Measurements from ENCODE around the gene PGM2L1. TPM values are rescaled to one million over a fixed set of nuclear protein-coding genes. Genes with fewer than 3 reads are reported as not detected.

The PGM2L1 gene
- total and polyA plus RNA-seq, 2 of the 13 experiments (the other 11 are each of a cell fraction or from before 2014, with no cell fraction given): 0.57 to 1.2 TPM

DNA sequence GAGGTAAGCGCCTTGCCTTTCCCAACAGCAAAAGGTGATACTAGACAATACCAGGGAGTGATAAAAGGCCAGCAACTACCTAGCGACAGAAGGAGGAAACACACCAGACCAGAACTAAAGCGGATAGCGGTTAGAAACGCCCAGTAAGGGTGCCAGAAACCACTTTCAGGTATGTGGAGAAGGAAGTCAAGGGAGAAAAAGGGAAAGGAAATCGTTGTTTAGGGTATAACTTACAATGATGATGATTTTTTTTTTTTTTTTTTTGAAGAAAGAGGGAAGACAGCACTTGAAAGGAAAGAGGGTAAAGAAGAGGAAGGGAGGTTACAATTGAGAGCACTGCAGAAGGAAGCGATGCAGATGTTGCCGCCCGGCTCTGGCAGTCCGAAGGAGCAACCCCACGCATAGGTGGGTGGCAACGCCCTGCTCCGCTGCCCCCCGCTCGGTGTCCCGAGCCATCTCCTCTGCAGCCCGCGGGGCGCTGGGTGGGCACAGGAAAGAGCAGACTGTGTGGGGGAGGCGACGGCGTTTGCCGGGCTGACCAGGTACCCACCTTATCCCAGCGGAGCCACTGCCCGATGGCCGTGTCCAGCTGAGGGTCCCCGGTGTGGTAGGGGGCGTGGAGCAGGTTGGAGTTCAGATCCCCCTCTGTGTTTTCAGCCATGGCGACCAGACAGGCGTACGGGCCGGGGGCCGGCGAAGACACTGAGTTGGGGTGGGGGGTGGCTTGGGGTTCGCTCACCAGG lies 561 bp downstream of the PGM2L1 start:
- Histone ChIP-seq H3K4me2 (ENCODE audit: low read depth, low read length) (peak overlapping the region; percentile 95), H3K9ac (ENCODE audit: insufficient read depth, low read depth, low read length) (peak overlapping the region; percentile 56; the same call in 1 of the 2 replicates), H3K27me3 (ENCODE audit: control insufficient read depth in 1 of 2, insufficient read depth in 2 of 2, low read length in 2 of 2) (no peaks in the 10 kb centered on the region), H4K20me1 (ENCODE audit: insufficient read depth, low read length) (no peaks in the 10 kb centered on the region), H3K36me3 (replicated peaks in 1 of 2; ENCODE audit: control insufficient read depth in 1 of 2, insufficient read depth in 2 of 2, low read length in 2 of 2) (no peaks in the 10 kb centered on the region), H2AFZ (ENCODE audit: low read length) (no peak overlapping the region), H3K9me3 (ENCODE audit: low read length) (no peaks in the 10 kb centered on the region), H3K27ac (ENCODE audit: extremely low read length, insufficient read depth, low read length) (no peak overlapping the region), H3K79me2 (ENCODE audit: insufficient read depth, low read length) (no peaks in the 10 kb centered on the region), H3K4me1 (ENCODE audit: insufficient read depth, low read length) (peaks cover 12% of the 10 kb centered on the region; the same call in 1 of the 2 replicates), H3K4me3 (replicated peaks in 1 of 3; ENCODE audit: insufficient read depth in 1 of 3, low read depth in 2 of 3, low read length in 3 of 3) (peak overlapping the region; percentile 69 to 84 (median 71))
- no TSS peak for BruUV-seq (replicated peaks)
- DNase-seq (ENCODE audit: low spot score) (peak; percentile 21), FAIRE-seq (no peak), ATAC-seq (peak; percentile 67)
- 6% methylated on average over 13 of the region's 35 CpGs for WGBS (ENCODE audit: low lambda C conversion rate)
- ChIA-PET POLR2A (interaction anchor here (1.1 kb wide), 1 partner anchor 96 kb away, joined by 8 read pairs; the partner anchor contains the start of gene LIPT2), CTCF (ENCODE audit: low intra/inter-chr PET ratio, low total read pairs) (no interaction called here)
- intact Hi-C loops (cut with micrococcal nuclease; ENCODE audit: unreplicated experiment) (no loop called here), in situ Hi-C loops (cut with HindIII; ENCODE audit: extremely low pct_ligation_motif_present, low pct_unique_long_range_greater_than_20kb) (loop anchor here (10.0 kb wide), 1 partner anchor 47 kb away; no protein-coding TSS in a partner anchor)
- TF ChIP-seq, protein P1, sequence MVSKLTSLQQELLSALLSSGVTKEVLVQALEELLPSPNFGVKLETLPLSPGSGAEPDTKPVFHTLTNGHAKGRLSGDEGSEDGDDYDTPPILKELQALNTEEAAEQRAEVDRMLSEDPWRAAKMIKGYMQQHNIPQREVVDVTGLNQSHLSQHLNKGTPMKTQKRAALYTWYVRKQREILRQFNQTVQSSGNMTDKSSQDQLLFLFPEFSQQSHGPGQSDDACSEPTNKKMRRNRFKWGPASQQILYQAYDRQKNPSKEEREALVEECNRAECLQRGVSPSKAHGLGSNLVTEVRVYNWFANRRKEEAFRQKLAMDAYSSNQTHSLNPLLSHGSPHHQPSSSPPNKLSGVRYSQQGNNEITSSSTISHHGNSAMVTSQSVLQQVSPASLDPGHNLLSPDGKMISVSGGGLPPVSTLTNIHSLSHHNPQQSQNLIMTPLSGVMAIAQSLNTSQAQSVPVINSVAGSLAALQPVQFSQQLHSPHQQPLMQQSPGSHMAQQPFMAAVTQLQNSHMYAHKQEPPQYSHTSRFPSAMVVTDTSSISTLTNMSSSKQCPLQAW (CRISPR knock-in tag; IDR thresholded peaks at IDR 0.05): no peak; the same call in 1 of the 2 replicates
- TF ChIP-seq ZNF3 (CRISPR knock-in tag; IDR thresholded peaks at IDR 0.05) (no peak), ZNF317 (CRISPR knock-in tag; IDR thresholded peaks at IDR 0.05) (0 out of 2 replicates have a peak, but pooled peaks have one; percentile 7), EP300 (IDR thresholded peaks at IDR 0.05; ENCODE audit: low read depth in 2 of 2, low read length in 2 of 2) (no peak), EP300 (CRISPR knock-in tag; IDR thresholded peaks at IDR 0.05; ENCODE audit: borderline replicate concordance) (no peak), PITX1 (CRISPR knock-in tag; IDR thresholded peaks at IDR 0.05) (0 out of 2 replicates have a peak, but pooled peaks have one; percentile 12), ZNF496 (CRISPR knock-in tag; IDR thresholded peaks at IDR 0.05; ENCODE audit: insufficient replicate concordance) (no peak), FOXO1 (CRISPR knock-in tag; IDR thresholded peaks at IDR 0.05) (no peak), ZNF607 (CRISPR knock-in tag; IDR thresholded peaks at IDR 0.05; ENCODE audit: borderline replicate concordance) (no peak; the same call in 1 of the 2 replicates), ZNF101 (CRISPR knock-in tag; IDR thresholded peaks at IDR 0.05; ENCODE audit: borderline replicate concordance, low read depth) (no peak), CCAR2 (optimal IDR thresholded peaks at IDR 0.05; ENCODE audit: low read depth, low read length) (no peak), NFYB (CRISPR knock-in tag; IDR thresholded peaks at IDR 0.05) (no peak), AKAP8 (CRISPR knock-in tag; IDR thresholded peaks at IDR 0.05) (0 out of 2 replicates have a peak, but pooled peaks have one; percentile 29), ZNF557 (CRISPR knock-in tag; IDR thresholded peaks at IDR 0.05) (no peak)
- TF ChIP-seq, protein P2, sequence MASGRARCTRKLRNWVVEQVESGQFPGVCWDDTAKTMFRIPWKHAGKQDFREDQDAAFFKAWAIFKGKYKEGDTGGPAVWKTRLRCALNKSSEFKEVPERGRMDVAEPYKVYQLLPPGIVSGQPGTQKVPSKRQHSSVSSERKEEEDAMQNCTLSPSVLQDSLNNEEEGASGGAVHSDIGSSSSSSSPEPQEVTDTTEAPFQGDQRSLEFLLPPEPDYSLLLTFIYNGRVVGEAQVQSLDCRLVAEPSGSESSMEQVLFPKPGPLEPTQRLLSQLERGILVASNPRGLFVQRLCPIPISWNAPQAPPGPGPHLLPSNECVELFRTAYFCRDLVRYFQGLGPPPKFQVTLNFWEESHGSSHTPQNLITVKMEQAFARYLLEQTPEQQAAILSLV (CRISPR knock-in tag; IDR thresholded peaks at IDR 0.05; ENCODE audit: borderline replicate concordance): peak; percentile 28; the same call in 1 of the 2 replicates
- TF ChIP-seq, protein P3, sequence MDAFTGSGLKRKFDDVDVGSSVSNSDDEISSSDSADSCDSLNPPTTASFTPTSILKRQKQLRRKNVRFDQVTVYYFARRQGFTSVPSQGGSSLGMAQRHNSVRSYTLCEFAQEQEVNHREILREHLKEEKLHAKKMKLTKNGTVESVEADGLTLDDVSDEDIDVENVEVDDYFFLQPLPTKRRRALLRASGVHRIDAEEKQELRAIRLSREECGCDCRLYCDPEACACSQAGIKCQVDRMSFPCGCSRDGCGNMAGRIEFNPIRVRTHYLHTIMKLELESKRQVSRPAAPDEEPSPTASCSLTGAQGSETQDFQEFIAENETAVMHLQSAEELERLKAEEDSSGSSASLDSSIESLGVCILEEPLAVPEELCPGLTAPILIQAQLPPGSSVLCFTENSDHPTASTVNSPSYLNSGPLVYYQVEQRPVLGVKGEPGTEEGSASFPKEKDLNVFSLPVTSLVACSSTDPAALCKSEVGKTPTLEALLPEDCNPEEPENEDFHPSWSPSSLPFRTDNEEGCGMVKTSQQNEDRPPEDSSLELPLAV (CRISPR knock-in tag; conservative IDR thresholded peaks at IDR 0.05; ENCODE audit: low read depth): no peak
- TF ChIP-seq, protein P4, sequence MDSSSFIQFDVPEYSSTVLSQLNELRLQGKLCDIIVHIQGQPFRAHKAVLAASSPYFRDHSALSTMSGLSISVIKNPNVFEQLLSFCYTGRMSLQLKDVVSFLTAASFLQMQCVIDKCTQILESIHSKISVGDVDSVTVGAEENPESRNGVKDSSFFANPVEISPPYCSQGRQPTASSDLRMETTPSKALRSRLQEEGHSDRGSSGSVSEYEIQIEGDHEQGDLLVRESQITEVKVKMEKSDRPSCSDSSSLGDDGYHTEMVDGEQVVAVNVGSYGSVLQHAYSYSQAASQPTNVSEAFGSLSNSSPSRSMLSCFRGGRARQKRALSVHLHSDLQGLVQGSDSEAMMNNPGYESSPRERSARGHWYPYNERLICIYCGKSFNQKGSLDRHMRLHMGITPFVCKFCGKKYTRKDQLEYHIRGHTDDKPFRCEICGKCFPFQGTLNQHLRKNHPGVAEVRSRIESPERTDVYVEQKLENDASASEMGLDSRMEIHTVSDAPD (CRISPR knock-in tag; IDR thresholded peaks at IDR 0.05): no peak
